NB4 (cell line): ENCODE results near the gene FRMPD1.
"Not testable (repeated sequence)": the region's sequence is repeated elsewhere in the genome, so short reads cannot be mapped to it uniquely, and the experiment has no call there.

Source experiments
- MYC ChIP-seq: IDR thresholded peaks from 2 replicates; pipeline ENCODE4 v1.6.1; 2011; ENCODE audit warnings: low read depth, low read length
- POLR2A ChIP-seq: IDR thresholded peaks from 2 replicates; pipeline ENCODE4 v1.6.1; 2011; ENCODE audit warnings: mild to moderate bottlenecking; ENCODE audit not compliant: insufficient read length; ENCODE audit errors: extremely low read depth
- TF ChIP-seq, protein P1 (sequence below): IDR thresholded peaks from 2 replicates; pipeline ENCODE4 v1.6.1; 2011; ENCODE audit warnings: low read depth, low read length
- TF ChIP-seq, protein P2 (sequence below): IDR thresholded peaks from one replicate; pipeline ENCODE4 v1.5.1; 2012; ENCODE audit warnings: low read depth, low read length

DNA sequence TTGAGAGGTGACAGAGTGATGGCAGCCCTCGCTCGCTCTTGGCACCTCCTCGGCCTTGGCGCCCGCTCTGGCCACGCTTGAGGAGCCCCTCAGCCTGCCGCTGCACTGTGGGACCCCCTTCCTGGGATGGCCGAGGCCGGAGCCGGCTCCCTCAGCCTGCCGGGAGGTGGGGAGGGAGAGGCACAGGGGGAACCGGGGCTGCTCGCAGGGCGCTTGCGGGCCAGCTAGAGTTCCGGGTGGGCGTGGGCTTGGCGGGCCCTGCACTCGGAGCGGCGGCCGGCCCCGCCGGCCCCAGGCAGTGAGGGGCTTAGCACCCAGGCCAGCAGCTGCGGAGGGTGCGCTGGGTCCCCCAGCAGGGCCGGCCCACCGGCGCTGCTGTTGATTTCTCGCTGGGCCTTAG, 101.0 kb downstream of the FRMPD1 start:
- TF ChIP-seq, protein P1, sequence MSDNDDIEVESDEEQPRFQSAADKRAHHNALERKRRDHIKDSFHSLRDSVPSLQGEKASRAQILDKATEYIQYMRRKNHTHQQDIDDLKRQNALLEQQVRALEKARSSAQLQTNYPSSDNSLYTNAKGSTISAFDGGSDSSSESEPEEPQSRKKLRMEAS: not testable (repeated sequence)
- TF ChIP-seq, protein P2, sequence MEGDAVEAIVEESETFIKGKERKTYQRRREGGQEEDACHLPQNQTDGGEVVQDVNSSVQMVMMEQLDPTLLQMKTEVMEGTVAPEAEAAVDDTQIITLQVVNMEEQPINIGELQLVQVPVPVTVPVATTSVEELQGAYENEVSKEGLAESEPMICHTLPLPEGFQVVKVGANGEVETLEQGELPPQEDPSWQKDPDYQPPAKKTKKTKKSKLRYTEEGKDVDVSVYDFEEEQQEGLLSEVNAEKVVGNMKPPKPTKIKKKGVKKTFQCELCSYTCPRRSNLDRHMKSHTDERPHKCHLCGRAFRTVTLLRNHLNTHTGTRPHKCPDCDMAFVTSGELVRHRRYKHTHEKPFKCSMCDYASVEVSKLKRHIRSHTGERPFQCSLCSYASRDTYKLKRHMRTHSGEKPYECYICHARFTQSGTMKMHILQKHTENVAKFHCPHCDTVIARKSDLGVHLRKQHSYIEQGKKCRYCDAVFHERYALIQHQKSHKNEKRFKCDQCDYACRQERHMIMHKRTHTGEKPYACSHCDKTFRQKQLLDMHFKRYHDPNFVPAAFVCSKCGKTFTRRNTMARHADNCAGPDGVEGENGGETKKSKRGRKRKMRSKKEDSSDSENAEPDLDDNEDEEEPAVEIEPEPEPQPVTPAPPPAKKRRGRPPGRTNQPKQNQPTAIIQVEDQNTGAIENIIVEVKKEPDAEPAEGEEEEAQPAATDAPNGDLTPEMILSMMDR: not testable (repeated sequence)
- TF ChIP-seq POLR2A, MYC: not testable (repeated sequence)
